IMR-90 (cell line): ENCODE results near the gene SMARCD2. TPM values are rescaled to one million over a fixed set of nuclear protein-coding genes. Genes with fewer than 3 reads are reported as not detected.

Source experiments
- ATAC-seq: fragments of 200-7000 bp; cut with Tn5 transposase; 2 replicates; pipeline ENCODE4 v1.9.1; 2020; ENCODE audit warnings: low read depth, mild to moderate bottlenecking, moderate library complexity
- BruUV-seq: library from RNA; stranded (reverse); fragments of 400-500 nt; replicated peaks from 2 replicates; lab custom pipeline; 2021; lab: Mats Ljungman, UMichigan
- CTCF ChIA-PET: fragments of 300-600 bp; formaldehyde crosslinking; extraction: SDS; loops from one replicate; lab custom pipeline; 2021; ENCODE audit warnings: antibody characterized with exemption; lab: Yijun Ruan, JAX
- POLR2A ChIA-PET: fragments of 300-600 bp; sonication (Branson Sonifier 250); formaldehyde crosslinking; loops from one replicate; lab custom pipeline; 2022; ENCODE audit warnings: antibody characterized with exemption; ENCODE audit not compliant: unreplicated experiment; lab: Charles Lee
- DNase-seq: peaks from one replicate; pipeline ENCODE4 v3.0.0; 2013
- H2AFZ ChIP-seq: replicated peaks from 2 replicates; pipeline ENCODE3; 2013; ENCODE audit warnings: low read length, mild to moderate bottlenecking; ENCODE audit not compliant: poor library complexity
- H2AK5ac ChIP-seq: 2 replicates; pipeline ENCODE4 v1.6.1; 2013; ENCODE audit warnings: low read depth, low read length, inconsistent platforms
- H2AK9ac ChIP-seq: replicated peaks from 2 replicates; pipeline ENCODE3; 2013; ENCODE audit warnings: mild to moderate bottlenecking, low read depth, low read length, moderate library complexity; ENCODE audit not compliant: poor library complexity
- H2BK120ac ChIP-seq: 2 replicates; pipeline ENCODE4 v1.6.1; 2013; ENCODE audit warnings: low read depth, low read length, inconsistent platforms
- H2BK15ac ChIP-seq: 3 replicates; pipeline ENCODE4 v1.6.1; 2013; ENCODE audit warnings: low read depth, low read length, inconsistent platforms
- H2BK20ac ChIP-seq: 2 replicates; pipeline ENCODE4 v1.6.1; 2013; ENCODE audit warnings: low read depth, mild to moderate bottlenecking, inconsistent platforms, low read length, moderate library complexity
- H2BK5ac ChIP-seq: 2 replicates; pipeline ENCODE4 v1.6.1; 2013; ENCODE audit warnings: mild to moderate bottlenecking, low read depth, low read length, inconsistent platforms; ENCODE audit not compliant: poor library complexity, severe bottlenecking
- H3K14ac ChIP-seq: replicated peaks from 2 replicates; pipeline ENCODE4 v1.6.1; 2013; ENCODE audit warnings: low read depth, low read length, inconsistent platforms
- H3K18ac ChIP-seq: 2 replicates; pipeline ENCODE4 v1.6.1; 2013; ENCODE audit warnings: low read depth, low read length, control low read depth
- H3K23ac ChIP-seq: 2 replicates; pipeline ENCODE4 v1.6.1; 2013; ENCODE audit warnings: low read depth, low read length, inconsistent platforms
- H3K27ac ChIP-seq: 2 replicates; pipeline ENCODE4 v1.5.1; 2013; ENCODE audit warnings: mild to moderate bottlenecking, control low read depth, low read length; ENCODE audit not compliant: insufficient read depth
- H3K27me3 ChIP-seq: 2 replicates; pipeline ENCODE4 v1.6.1; 2013; ENCODE audit warnings: low read length; ENCODE audit not compliant: control insufficient read depth, insufficient read depth
- H3K36me3 ChIP-seq: 2 replicates; pipeline ENCODE4 v1.6.1; 2013; ENCODE audit warnings: low read length, mixed read lengths; ENCODE audit not compliant: control insufficient read depth, insufficient read depth
- H3K4ac ChIP-seq: 2 replicates; pipeline ENCODE4 v1.6.1; 2013; ENCODE audit warnings: low read depth, low read length, inconsistent platforms
- H3K4me1 ChIP-seq: 2 replicates; pipeline ENCODE4 v1.6.1; 2013; ENCODE audit warnings: low read length, mixed read lengths; ENCODE audit not compliant: control insufficient read depth, insufficient read depth
- H3K4me2 ChIP-seq: 2 replicates; pipeline ENCODE4 v1.6.1; 2013; ENCODE audit warnings: low read depth, mild to moderate bottlenecking, control low read depth, low read length, moderate library complexity
- H3K4me3 ChIP-seq: 2 replicates; pipeline ENCODE4 v1.5.1; 2013; ENCODE audit warnings: low read depth, mild to moderate bottlenecking, control low read depth, low read length, moderate library complexity; ENCODE audit not compliant: insufficient read depth
- H3K56ac ChIP-seq: 2 replicates; pipeline ENCODE4 v1.6.1; 2013; ENCODE audit warnings: low read length, inconsistent platforms; ENCODE audit not compliant: insufficient read depth; ENCODE audit errors: extremely low read depth
- H3K79me1 ChIP-seq, 2 experiments: 2 replicates each; pipeline ENCODE4 v1.6.1; 2013; ENCODE audit warnings: low read length in 2 of 2, inconsistent platforms in 1 of 2, low read depth in 1 of 2
- H3K9ac ChIP-seq: 2 replicates; pipeline ENCODE4 v1.6.1; 2013; ENCODE audit warnings: low read depth, low read length, control low read depth
- H3K9me1 ChIP-seq: 2 replicates; pipeline ENCODE4 v1.6.1; 2013; ENCODE audit warnings: low read length, inconsistent platforms; ENCODE audit not compliant: insufficient read depth
- H3K9me3 ChIP-seq: 2 replicates; pipeline ENCODE4 v1.6.1; 2013; ENCODE audit warnings: low read length; ENCODE audit not compliant: control insufficient read depth, insufficient read depth
- H4K20me1 ChIP-seq: 2 replicates; pipeline ENCODE4 v1.6.1; 2013; ENCODE audit warnings: low read length, inconsistent platforms; ENCODE audit not compliant: insufficient read depth
- H4K5ac ChIP-seq: 2 replicates; pipeline ENCODE4 v1.6.1; 2013; ENCODE audit warnings: mild to moderate bottlenecking, low read depth, low read length, control low read depth
- H4K8ac ChIP-seq, 2 experiments: 2 replicates each; pipeline ENCODE4 v1.6.1; 2013; ENCODE audit warnings: low read depth in 2 of 2, low read length in 2 of 2, control low read depth in 1 of 2, inconsistent platforms in 1 of 2
- H4K91ac ChIP-seq: 2 replicates; pipeline ENCODE4 v1.6.1; 2013; ENCODE audit warnings: low read depth, low read length, inconsistent platforms; ENCODE audit not compliant: insufficient read depth
- BHLHE40 ChIP-seq: fragments of 150-350 bp; IDR thresholded peaks from 2 replicates; pipeline ENCODE4 v1.6.1; 2016; ENCODE audit warnings: mild to moderate bottlenecking, low read depth, low read length
- CEBPB ChIP-seq: IDR thresholded peaks from 2 replicates; pipeline ENCODE4 v1.6.1; 2012; ENCODE audit warnings: low read depth, low read length, improper control_type of control experiment
- FOS ChIP-seq: fragments of 150-350 bp; IDR thresholded peaks from 2 replicates; pipeline ENCODE4 v1.6.1; 2016; ENCODE audit warnings: low read depth, low read length
- MAFK ChIP-seq: IDR thresholded peaks from 2 replicates; pipeline ENCODE4 v1.6.1; 2012; ENCODE audit warnings: low read depth, low read length, improper control_type of control experiment
- MAZ ChIP-seq: IDR thresholded peaks from 2 replicates; pipeline ENCODE4 v1.6.1; 2012; ENCODE audit warnings: low read depth, mild to moderate bottlenecking, low read length, improper control_type of control experiment, moderate library complexity, borderline replicate concordance
- NFE2L2 ChIP-seq: fragments of 150-350 bp; IDR thresholded peaks from 2 replicates; pipeline ENCODE4 v1.6.1; 2016; ENCODE audit warnings: low read depth, mild to moderate bottlenecking, low read length
- RAD21 ChIP-seq: IDR thresholded peaks from 2 replicates; pipeline ENCODE4 v1.6.1; 2012; ENCODE audit warnings: low read length, improper control_type of control experiment
- RCOR1 ChIP-seq: IDR thresholded peaks from 2 replicates; pipeline ENCODE4 v1.6.1; 2012; ENCODE audit warnings: mild to moderate bottlenecking, low read length, improper control_type of control experiment; ENCODE audit not compliant: insufficient replicate concordance
- RFX5 ChIP-seq: IDR thresholded peaks from 2 replicates; pipeline ENCODE4 v1.8.0; 2012; ENCODE audit warnings: low read depth, mild to moderate bottlenecking, low read length, moderate library complexity
- SMC3 ChIP-seq: fragments of 150-350 bp; IDR thresholded peaks from 2 replicates; pipeline ENCODE4 v1.6.1; 2016; ENCODE audit warnings: low read depth, mild to moderate bottlenecking, antibody characterized with exemption, low read length, moderate library complexity
- WGBS, 2 experiments: methylation state at CpG; one replicate each; pipeline versions ENCODE4 v1.1.5 to v1.1.7; 2013; ENCODE audit warnings: missing lambda C conversion rate in 2 of 2; ENCODE audit not compliant: insufficient read length in 1 of 2; ENCODE audit errors: extremely low coverage in 2 of 2; 5-methylcytosine and 5-hydroxymethylcytosine counted together
- dilution Hi-C: fragments of 300-500 bp; cut with HindIII; formaldehyde crosslinking; loops from one replicate; pipeline ENCODE4 v1.14.3; 2018; ENCODE audit warnings: low sequenced_read_pairs; ENCODE audit not compliant: unreplicated experiment
- in situ Hi-C: fragments of 300-500 bp; cut with MboI; formaldehyde crosslinking; loops from 3 replicates; pipeline ENCODE4 v1.14.3; 2019; ENCODE audit warnings: low sequenced_read_pairs, inconsistent platforms, mixed read lengths
- intact Hi-C: fragments of 100-400 bp; cut with micrococcal nuclease; formaldehyde crosslinking; loops from 2 replicates; pipeline ENCODE4 v1.10.0; 2022
- polyA plus RNA-seq, 3 experiments: library from polyadenylated mRNA; depleted of rRNA; stranded (reverse); fragments of >200 nt; gene quantifications; 2 replicates each; pipeline ENCODE4 v1.2.3, GENCODE V29; 2012; ENCODE audit warnings: low replicate concordance in 1 of 3
- total RNA-seq: library from RNA; depleted of rRNA; stranded (reverse); fragments of >200 nt; gene quantifications from 2 replicates; pipeline ENCODE4 v1.2.3, GENCODE V29; 2012
- TF ChIP-seq, protein P1 (sequence below): fragments of 150-350 bp; IDR thresholded peaks from 2 replicates; pipeline ENCODE4 v1.6.1; 2017; ENCODE audit warnings: mild to moderate bottlenecking, antibody characterized with exemption, low read length, low read depth
- TF ChIP-seq, protein P2 (sequence below): fragments of 150-350 bp; IDR thresholded peaks from 2 replicates; pipeline ENCODE4 v1.6.1; 2016; ENCODE audit warnings: low read depth, mild to moderate bottlenecking, low read length, moderate library complexity, borderline replicate concordance

SMARCD2 gene
- total and polyA plus RNA-seq, 2 of the 4 experiments (the other 2 are of a cell fraction) = 56.9 to 91.2 TPM

DNA sequence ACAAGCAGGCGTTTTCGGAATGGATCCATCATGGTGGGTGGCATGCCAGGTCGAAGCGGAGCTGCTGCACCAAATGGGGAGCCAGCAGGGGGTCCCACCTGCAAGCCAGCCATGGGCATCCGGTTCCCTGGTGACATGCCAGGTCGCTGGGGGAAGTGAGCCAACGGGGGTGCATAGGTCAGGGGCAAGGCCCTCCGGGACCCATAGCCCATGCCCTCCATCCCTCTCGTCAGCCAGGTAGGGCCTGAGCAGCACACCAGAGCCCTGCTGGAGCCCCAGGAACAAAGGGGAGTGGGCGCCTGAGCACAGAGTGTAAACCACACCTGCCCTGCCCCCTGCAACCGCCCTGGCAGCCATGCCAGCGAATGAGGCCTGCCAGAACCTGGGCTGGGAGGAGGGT, 5.0 kb downstream of the SMARCD2 start:
- no TSS peak for BruUV-seq
- H4K91ac ChIP-seq = no peak overlapping the region
- DNase-seq (no peak), ATAC-seq (no peak)
- CTCF ChIA-PET = no interaction called here
- peaks cover 12% of the 10 kb centered on the region for H3K9me1 ChIP-seq
- H2AK5ac ChIP-seq = no peak overlapping the region
- dilution Hi-C loops = no loop called here
- H3K4ac ChIP-seq = no peak overlapping the region
- peaks cover 38% of the 10 kb centered on the region for H3K36me3 ChIP-seq
- no peak overlapping the region for H3K56ac ChIP-seq
- H2BK20ac ChIP-seq = no peak overlapping the region
- no peak overlapping the region for H3K18ac ChIP-seq
- no peak overlapping the region for H4K5ac ChIP-seq
- intact Hi-C loops = no loop called here
- peaks cover 56% of the 10 kb centered on the region for H4K20me1 ChIP-seq
- H3K23ac ChIP-seq = no peak overlapping the region
- in situ Hi-C loops = no loop called here
- H3K4me3 ChIP-seq = no peak overlapping the region
- no peak for TF ChIP-seq RCOR1
- TF ChIP-seq MAFK = no peak
- TF ChIP-seq, protein P1, sequence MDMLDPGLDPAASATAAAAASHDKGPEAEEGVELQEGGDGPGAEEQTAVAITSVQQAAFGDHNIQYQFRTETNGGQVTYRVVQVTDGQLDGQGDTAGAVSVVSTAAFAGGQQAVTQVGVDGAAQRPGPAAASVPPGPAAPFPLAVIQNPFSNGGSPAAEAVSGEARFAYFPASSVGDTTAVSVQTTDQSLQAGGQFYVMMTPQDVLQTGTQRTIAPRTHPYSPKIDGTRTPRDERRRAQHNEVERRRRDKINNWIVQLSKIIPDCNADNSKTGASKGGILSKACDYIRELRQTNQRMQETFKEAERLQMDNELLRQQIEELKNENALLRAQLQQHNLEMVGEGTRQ = no peak
- no peak for TF ChIP-seq BHLHE40
- no peak for TF ChIP-seq RFX5
- no peak for TF ChIP-seq CEBPB
- TF ChIP-seq MAZ = no peak
- TF ChIP-seq, protein P2, sequence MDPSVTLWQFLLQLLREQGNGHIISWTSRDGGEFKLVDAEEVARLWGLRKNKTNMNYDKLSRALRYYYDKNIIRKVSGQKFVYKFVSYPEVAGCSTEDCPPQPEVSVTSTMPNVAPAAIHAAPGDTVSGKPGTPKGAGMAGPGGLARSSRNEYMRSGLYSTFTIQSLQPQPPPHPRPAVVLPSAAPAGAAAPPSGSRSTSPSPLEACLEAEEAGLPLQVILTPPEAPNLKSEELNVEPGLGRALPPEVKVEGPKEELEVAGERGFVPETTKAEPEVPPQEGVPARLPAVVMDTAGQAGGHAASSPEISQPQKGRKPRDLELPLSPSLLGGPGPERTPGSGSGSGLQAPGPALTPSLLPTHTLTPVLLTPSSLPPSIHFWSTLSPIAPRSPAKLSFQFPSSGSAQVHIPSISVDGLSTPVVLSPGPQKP = no peak
- TF ChIP-seq NFE2L2 = no peak
- no peak for TF ChIP-seq FOS
- TF ChIP-seq RAD21 = no peak
- TF ChIP-seq SMC3 = no peak
- peaks cover 21% of the 10 kb centered on the region for H3K4me1 ChIP-seq
- H3K27me3 ChIP-seq = no peaks in the 10 kb centered on the region
- H2AK9ac ChIP-seq = no peak overlapping the region
- H3K14ac ChIP-seq = no peak overlapping the region
- 83% methylated on average over 10 of the region's 12 CpGs; no CpG with 5 or more reads in 1 of the 2 experiments for WGBS, 2 experiments
- H3K9ac ChIP-seq = no peak overlapping the region
- no peaks in the 10 kb centered on the region for H3K9me3 ChIP-seq
- H2AFZ ChIP-seq = no peak overlapping the region
- H3K4me2 ChIP-seq = no peak overlapping the region
- no peak overlapping the region for H4K8ac ChIP-seq
- H3K79me1 ChIP-seq = peaks cover 12 to 86% of the 10 kb centered on the region in 2 experiments; a peak in 3 of 4 replicates
- no peak overlapping the region for H2BK120ac ChIP-seq
- no peak overlapping the region for H3K27ac ChIP-seq
- H2BK5ac ChIP-seq = no peak overlapping the region
- H2BK15ac ChIP-seq = no peak overlapping the region
- POLR2A ChIA-PET = no interaction called here
